T-helper 9 cell (primary cell): ENCODE data around the gene SLC44A5.

Experiments used
- DNase-seq: peaks from one replicate; pipeline ENCODE4 v3.0.0-alpha.2; 2020

The SLC44A5 gene

GRCh38 chr1:75588779-75589475 lies 22.0 kb downstream of the SLC44A5 start:
- no peak for DNase-seq

GRCh38 chr1:75587692-75588091 lies 23.2 kb downstream of the SLC44A5 start:
- no peak for DNase-seq

GRCh38 chr1:75583282-75583681 lies 27.6 kb downstream of the SLC44A5 start:
- no peak for DNase-seq

GRCh38 chr1:75582725-75583261 lies 28.1 kb downstream of the SLC44A5 start:
- DNase-seq: no peak

GRCh38 chr1:75579046-75579445 lies 31.9 kb downstream of the SLC44A5 start:
- DNase-seq: no peak

- no peak for DNase-seq
These were observed 35.1 kb downstream of the SLC44A5 start for GRCh38 chr1:75575837-75576236.

- no peak for DNase-seq
These were observed 43.7 kb downstream of the SLC44A5 start for GRCh38 chr1:75567191-75567590.

- DNase-seq: no peak
These were observed 51.1 kb downstream of the SLC44A5 start for GRCh38 chr1:75559800-75560199.

GRCh38 chr1:75559136-75559535 lies 51.8 kb downstream of the SLC44A5 start:
- no peak for DNase-seq

- no peak for DNase-seq
These were observed 56.0 kb downstream of the SLC44A5 start for GRCh38 chr1:75554870-75555269.

- no peak for DNase-seq
These were observed 56.7 kb downstream of the SLC44A5 start for GRCh38 chr1:75554181-75554580.

- DNase-seq: no peak
These were observed 60.4 kb downstream of the SLC44A5 start for GRCh38 chr1:75550559-75550958.

- no peak for DNase-seq
These were observed 62.0 kb downstream of the SLC44A5 start for GRCh38 chr1:75548721-75549480.

GRCh38 chr1:75543705-75544104 lies 67.2 kb downstream of the SLC44A5 start:
- DNase-seq: no peak

GRCh38 chr1:75542818-75543570 lies 67.9 kb downstream of the SLC44A5 start:
- no peak for DNase-seq

GRCh38 chr1:75539230-75540116 lies 71.4 kb downstream of the SLC44A5 start:
- DNase-seq: no peak

GRCh38 chr1:75533085-75533484 lies 77.8 kb downstream of the SLC44A5 start:
- DNase-seq: no peak

- no peak for DNase-seq
These were observed 79.3 kb downstream of the SLC44A5 start for GRCh38 chr1:75531570-75531969.

GRCh38 chr1:75529488-75529887 lies 81.4 kb downstream of the SLC44A5 start:
- DNase-seq: no peak

GRCh38 chr1:75528001-75528400 lies 82.9 kb downstream of the SLC44A5 start:
- DNase-seq: no peak

- no peak for DNase-seq
These were observed 88.5 kb downstream of the SLC44A5 start for GRCh38 chr1:75522389-75522788.

GRCh38 chr1:75521658-75522057 lies 89.3 kb downstream of the SLC44A5 start:
- no peak for DNase-seq
